ENCODE results near the gene CACNA1D.

The CACNA1D gene

DNA sequence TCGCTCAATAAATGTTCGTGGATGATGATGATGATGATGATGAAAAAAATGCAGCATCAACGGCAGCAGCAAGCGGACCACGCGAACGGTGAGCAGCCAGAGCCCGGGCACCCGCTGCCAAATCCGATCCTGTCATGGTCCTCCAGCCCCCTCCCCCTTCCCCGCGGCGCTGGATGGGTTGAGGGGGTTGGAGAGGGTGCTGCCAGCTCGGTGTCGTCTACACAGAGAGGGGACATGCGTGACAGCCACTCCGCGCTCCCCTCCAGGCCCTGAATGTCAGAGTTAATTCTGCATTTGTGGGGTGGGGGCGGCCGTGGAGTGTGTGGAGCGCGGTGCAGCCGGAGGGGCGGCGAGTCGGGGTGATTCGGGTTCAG is 722 bp downstream of the CACNA1D start:
- no peak for DNase-seq (ENCODE audit: low read depth in 4 of 4, low spot score in 1 of 4)

DNA sequence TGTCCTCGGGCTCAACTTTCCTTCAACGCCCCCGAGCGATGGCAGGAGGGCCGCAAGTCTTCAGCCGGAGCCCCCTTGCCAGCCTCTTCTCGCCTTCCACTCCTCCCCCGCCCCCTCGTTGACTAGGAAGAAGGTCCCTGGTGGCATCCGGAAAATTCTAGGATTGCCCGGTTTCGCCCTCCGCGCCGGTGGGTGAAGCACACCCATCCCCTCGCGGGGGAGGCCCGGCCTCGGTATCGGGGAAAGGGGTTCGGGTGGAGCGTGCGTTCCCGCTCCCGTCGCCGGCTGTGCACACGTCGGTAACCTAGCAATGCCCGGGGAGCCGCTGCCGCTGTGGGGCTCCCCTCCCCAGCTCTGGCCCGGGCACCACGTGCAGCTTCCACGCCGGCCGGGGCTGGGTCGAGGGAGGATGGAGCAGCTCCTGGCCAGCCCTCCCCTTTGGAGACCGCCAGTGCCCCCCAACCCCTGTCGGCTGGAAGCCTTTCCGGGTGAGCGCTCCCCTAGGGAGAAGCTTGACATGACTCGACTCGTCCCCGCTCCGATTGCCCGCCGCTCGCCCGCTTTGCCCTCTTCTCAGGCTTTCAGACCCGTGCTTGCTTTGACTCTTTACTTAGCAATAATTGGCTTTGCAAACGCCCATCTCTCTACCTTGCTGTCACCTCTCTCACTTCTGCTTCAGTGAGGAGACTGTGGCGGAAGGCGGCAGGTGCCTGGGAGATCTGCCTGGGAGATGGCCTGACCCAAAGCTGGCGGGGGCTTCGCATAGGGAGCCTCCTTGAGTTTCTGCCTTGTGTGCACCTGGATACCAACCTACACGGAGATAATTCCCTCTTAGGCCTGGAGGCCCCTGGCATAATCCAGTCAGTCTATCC is 1.3 kb downstream of the CACNA1D start:
- no peak for DNase-seq (ENCODE audit: low read depth in 4 of 4, low spot score in 1 of 4)

DNA sequence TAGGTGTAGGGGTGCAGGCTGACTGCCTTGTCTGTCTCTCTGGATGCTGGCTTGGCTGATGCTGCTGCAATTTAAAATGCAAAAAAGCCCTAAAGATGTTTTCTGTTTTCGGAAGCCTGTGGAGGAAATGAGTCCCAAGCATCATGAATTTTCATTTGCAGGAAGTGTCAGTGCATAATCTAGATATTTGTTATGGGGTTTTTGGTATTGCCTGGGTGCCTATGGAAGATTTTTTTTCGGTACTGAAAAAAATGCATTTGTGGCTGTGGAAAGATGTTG is 1.9 kb downstream of the CACNA1D start:
- no peak for DNase-seq (ENCODE audit: low read depth in 4 of 4, low spot score in 1 of 4)

DNA sequence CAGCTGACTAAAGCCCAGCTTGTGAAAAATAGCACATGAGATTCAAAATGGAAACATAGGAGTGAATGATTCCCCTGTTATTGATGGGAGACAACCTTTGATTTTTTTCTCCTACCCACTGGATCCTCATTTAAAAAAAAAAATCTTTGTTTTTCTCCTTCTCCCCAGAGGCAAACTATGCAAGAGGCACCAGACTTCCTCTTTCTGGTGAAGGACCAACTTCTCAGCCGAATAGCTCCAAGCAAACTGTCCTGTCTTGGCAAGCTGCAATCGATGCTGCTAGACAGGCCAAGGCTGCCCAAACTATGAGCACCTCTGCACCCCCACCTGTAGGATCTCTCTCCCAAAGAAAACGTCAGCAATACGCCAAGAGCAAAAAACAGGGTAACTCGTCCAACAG is 2.6 kb downstream of the CACNA1D start:
- no peak for DNase-seq (ENCODE audit: low read depth in 4 of 4, low spot score in 1 of 4)

DNA sequence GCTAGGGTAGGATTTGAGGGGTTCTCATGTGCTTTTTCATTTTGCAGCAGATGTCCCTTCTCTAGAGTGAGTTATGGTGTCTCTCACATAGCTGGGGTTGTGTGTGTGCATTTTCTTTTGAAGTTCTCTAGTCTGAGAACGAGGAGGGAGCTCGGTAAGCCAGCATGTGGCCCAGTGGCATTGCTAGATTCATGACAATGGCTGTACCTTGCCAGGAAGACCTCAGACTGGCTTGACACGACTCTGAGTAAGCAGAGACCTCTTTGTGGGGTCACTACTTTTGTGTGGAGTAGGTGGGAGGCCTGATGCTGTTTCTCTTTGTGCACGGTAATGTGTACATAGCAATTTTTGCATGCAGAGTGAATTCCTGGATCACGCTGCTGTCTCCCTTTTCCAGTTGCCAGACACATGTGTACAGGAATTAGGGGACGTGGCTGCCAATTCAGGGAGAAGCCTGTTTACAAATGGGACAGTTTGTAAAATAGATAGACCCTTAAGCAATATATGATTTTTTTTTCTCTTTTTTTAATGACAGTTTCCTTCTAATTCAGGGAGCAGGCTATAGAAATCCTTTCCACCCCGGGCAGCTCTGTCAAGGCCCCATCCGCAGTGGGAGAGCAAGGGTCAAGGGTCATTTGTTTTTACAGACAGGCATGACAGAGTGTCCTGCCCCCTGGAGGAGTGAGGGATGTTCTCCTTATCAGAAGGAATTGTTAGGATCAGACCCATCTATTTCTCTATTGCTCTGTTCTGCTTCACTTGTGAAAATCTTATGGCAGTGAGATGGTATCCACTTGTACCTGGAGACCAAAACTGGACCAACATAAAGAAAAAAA is 4.6 kb downstream of the CACNA1D start:
- DNase-seq (ENCODE audit: low read depth in 4 of 4, low spot score in 1 of 4), result no peak

DNA sequence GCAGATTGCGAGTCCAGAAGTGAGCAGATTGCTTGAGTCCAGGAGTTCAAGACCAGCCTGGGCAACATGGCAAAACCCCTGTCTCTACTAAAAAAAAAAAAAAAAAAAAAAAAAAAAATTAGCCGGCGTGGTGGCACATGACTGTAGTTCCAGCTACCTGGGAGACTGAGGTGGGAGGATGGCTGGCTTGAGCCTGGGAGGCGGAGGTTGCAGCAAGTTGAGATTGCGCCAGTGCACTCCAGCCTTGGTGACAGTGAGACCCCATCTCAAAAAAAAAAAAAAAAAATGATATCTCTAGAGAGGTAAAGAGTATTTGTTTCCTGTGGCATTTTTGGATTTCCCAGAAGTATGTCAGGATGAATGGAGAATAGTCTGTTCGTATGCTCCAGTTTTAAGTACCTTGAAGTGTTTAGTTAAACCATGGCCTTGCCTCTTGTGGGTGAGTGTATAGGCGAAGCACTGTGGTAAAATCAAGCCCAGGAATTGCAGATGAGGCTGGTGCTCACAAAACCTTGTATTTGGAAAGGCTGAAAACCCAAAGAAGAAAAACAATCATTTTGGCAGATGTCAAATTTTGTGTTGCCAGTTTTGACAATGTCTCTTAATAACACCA is 5.9 kb downstream of the CACNA1D start:
- DNase-seq (ENCODE audit: low read depth in 4 of 4, low spot score in 1 of 4), result no peak

DNA sequence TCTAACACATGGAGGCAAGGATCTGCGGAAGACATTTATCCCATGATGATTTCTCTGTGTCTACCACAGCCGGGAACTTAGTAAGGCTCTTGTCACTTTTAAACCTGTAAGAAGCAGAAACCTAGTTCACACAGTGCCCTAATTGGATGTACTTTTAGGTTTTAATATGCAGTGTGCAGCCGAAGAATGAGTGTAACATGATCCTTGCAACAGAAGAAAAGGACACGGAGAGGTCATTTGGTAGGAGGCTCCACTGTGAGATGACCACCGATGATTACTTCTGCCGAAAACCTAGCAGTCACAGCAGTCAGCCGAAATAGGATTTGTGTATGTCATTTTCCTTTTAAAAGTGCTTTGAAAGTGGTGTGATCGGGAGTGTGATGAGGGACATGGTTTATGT is 6.8 kb downstream of the CACNA1D start:
- DNase-seq (ENCODE audit: low read depth in 4 of 4, low spot score in 1 of 4), result no peak

DNA sequence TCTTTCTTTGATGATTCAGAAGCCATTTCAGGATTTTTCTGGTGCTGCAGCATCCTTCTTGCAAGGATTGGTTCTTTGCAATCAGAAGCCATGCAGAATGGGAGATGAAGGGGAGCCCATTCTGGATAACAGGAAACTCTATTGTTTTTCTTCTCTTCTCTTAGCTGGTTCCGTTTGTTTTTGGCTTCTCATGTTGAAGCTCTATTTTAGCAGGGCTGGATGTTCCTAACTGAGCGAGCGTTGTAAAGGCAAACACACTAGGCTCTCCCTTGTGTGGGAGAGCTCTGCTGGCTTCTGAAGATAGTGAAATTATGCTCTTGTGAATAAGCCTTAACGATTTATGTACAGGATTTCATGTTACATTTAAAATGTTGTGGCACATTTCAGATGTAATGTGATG is 8.3 kb downstream of the CACNA1D start:
- no peak for DNase-seq (ENCODE audit: low read depth in 4 of 4, low spot score in 1 of 4)

DNA sequence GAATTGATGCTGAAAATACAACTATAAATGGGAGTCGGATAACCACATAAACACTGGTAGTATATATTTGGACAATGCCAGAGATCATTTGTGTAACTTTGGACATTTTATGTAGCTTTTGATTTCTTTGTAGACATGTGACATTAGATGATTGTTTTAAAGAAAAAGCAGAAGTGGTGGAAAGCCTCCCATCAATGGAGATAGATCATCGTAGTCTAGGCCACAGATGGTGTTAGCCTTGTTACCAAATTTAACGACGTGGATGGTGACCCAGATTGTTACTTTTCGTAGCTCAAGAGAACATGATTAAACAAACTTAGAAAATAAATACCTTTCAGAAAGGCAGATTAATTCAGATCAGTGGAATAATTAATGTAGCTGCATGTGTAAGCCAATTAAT is 8.8 kb downstream of the CACNA1D start:
- DNase-seq (ENCODE audit: low read depth in 4 of 4, low spot score in 1 of 4), result no peak

DNA sequence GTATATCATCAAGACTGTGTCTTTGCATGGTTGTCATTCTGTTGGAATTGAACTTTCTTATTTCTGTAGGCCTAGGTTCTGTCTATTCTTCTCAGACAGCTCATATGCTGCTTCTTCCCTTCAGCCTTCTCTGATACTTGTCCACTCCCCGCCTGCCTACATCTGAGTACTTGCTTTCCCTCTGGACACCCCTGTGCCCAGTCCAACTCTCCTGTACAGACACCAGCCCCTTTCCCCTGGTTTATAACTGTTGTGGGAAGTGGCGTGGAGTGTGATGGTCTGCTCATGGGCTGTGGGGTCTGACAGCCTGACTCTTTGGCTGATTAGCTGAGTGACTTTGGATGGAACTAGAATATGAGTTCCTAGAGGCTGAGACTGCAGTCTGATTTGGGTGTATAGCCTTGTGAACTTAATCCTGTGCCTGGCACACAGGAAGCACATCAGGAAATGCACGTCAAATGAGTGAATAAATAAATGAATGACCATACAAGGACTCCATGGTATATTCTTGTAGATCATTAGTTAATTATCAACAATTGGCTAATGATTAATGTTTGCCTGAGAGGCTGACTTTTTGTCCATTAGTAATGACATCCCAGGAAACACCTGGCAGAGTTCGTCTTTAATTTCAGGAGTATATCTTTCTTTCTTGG is 11.8 kb downstream of the CACNA1D start:
- no peak for DNase-seq (ENCODE audit: low read depth in 4 of 4, low spot score in 1 of 4)

DNA sequence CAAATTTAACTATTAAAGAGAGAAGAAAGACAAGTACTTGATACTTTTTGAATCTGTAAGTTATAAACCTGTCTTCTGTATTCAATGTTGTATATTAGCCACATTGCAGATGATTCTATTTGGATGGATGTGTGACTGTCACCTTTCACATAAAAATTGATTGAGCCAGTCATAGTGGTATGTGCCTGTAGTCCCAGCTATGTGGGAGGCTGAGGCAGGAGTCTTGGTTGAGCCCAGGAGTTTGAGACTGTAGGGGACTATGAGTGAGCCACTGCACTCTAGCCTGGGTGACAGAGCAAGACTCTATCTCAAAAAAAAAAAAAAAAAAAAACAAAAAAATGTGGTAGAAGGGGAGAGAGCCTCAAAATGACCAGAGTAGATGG is 12.3 kb downstream of the CACNA1D start:
- DNase-seq (ENCODE audit: low read depth in 4 of 4, low spot score in 1 of 4), result no peak

DNA sequence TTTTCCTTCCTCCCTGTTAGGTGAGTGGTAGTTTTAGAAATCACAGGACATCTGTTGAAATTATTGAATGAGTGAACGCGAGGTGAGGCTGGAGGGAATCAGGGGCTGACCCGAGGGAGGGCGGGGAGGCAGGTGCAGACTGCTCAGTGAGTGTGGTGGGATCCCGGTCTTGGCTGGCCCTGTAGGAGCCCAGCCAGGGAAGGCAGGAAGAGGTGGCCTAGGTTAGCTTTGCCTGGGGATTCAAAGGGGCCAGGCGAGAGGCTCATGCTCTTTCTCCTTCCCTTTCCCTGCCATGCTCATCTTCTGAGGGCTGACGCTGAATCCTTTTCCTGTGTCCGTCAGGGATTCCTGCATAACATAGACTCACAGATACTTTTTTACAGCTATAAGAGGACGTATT is 15.1 kb downstream of the CACNA1D start:
- no peak for DNase-seq (ENCODE audit: low read depth in 4 of 4, low spot score in 1 of 4)

DNA sequence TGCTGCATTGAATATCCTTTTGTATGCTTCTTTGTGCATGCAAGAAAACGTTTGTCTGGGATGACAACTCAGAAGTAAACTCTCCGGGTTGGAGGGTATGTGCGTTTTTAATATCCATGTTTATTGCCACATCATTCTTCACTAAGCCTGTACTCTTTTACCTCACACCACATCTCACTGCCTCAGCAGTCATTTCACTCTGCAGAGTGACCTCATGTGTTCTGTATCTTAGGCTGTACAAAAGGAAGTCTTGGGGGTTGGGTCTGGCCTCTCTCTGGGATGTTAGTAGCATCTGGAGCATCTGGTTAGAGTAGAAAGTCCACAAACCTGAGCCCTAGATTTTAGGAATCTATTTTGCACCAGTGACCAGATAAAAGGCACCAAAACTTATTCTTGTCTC is 16.1 kb downstream of the CACNA1D start:
- DNase-seq (ENCODE audit: low read depth in 4 of 4, low spot score in 1 of 4), result no peak

DNA sequence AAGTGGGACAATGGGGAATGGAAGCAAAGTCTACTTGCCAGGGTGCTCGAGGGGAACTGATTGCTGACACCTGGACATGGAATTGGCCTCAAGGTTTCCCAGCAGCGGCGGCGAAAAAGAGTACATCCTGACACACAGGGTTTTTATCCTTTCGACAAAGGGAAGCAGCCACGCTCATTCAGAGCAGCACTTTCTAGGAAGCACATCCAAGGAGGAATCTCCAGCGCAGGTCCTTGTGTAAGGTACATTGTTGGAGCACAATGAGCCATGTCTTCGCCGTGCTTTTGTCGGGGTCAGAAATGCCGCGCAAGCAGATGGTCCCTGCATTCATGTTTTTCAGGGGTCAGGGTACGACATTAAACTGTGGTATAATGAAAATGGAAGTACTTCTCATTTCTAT is 16.8 kb downstream of the CACNA1D start:
- DNase-seq (ENCODE audit: low read depth in 4 of 4, low spot score in 1 of 4), result no peak

DNA sequence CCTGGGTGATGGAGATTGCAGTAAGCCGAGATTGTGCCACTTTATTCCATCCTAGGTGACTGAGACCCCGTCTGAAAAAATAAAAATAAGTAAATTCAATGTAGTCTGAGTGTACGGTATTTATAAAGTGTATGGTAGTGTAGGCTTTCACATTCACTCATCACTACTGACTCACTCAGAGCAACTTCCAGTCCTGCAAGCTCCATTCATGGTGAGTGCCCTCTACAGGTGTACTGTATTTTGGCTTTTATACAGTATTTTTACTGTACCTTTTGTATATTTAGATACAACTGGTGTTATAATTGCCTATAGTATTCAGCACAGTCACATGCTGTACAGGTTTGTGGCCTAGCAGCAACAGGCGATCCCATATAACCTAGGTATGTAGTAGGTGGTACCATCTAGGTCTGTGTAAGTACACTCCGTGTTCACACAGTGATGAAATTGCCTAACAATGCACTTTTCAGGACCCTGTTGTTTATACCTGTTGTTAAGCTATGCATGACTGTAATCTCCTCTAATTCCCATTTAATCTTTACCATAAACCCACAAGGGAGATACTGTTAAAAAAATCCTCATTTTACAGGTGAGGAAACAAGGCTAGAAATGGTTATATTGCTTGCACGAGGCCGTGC is 19.3 kb downstream of the CACNA1D start:
- DNase-seq (ENCODE audit: low read depth in 4 of 4, low spot score in 1 of 4), result no peak

DNA sequence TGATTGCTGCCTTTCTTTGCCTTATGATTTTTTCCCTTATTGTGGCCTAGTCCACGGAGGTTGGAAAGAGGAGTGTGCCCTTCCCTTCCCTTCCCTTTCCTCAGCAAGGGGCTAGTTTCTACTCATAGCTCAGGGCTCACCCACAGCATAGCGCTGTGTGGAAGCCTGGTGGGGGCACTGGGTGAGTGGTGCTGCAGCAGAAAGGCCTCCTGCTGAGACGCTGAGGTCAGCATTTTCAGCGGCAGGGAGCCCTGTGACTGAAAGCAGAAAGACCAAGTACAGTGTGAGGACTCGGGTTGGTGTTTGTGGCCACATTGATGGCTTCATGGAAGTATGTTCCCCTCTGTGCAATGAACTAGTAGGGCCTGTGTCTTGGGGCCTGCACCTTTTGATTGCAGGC is 21.9 kb downstream of the CACNA1D start:
- DNase-seq (ENCODE audit: low read depth in 4 of 4, low spot score in 1 of 4), result no peak

DNA sequence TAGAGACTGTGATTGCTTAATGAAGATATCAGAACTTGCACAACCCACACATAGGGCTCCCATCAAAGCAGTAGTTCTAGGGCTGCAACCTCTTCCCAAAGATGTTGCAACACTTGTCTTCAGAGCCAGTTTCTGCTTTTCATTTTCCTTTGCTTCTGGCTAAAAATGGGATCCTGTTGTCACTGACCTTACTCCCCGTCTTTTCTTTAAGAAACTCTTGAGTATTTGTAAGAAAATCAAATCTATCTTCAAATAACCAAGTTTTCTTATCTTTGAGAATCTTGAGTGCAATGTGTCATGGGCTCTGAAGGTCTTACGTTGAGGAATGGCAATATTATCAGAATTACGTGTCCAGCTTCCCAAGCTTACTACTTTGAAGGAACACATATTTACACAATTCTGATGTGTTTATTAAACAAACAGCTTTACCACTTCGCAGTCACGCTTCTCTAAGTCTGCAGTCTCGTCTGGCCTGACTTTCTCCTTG is 24.1 kb downstream of the CACNA1D start:
- DNase-seq (ENCODE audit: low read depth in 4 of 4, low spot score in 1 of 4), result no peak

DNA sequence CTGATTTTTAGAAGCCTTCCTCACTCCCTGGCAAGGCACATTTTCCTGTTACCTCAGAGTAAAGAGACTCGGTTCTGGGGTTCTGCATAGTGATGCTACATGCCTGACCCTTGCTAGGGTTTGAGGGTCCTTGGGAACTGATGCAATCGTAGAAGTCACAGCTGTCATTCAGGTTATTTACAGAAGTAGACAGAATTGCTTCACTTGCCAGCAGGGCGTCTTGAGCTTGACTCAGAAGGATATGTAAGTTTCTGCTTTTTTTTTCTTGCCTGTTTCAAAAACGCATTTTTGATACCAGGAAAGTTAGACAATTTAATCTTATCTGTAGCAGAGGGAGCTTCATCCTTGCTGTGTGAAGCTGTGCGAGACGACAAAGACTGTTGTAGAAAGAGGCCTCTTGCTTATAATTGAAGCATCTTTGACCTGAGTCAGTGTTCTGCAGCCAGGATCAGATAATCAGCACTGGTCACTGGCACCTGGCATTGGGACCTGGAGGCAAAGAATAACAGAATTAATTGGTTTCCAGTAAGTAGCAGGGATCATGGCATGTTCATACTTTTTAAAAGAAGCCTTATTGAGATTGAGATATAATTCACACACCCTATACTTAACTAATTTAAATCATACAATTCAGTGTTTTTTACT is 24.8 kb downstream of the CACNA1D start:
- no peak for DNase-seq (ENCODE audit: low read depth in 4 of 4, low spot score in 1 of 4)

DNA sequence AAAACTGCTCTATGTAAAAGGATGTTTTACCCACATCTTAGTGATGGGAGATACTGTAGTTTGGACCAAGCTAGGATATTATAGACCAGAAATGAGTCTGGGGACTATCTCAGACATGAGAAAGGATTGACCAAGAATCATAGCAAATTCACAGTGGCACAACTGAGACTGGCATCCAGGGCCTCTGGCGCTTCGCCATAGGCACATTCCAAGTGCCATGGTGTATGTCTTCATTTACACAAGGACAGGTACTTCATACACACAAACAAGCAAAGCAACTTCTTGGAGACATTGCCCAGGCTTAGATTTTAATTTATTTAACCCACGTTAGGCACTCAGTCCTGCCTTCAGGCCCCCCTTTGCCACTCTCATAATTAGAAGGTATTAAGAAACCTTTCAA is 28.9 kb downstream of the CACNA1D start:
- DNase-seq (ENCODE audit: low read depth in 4 of 4, low spot score in 1 of 4), result no peak

DNA sequence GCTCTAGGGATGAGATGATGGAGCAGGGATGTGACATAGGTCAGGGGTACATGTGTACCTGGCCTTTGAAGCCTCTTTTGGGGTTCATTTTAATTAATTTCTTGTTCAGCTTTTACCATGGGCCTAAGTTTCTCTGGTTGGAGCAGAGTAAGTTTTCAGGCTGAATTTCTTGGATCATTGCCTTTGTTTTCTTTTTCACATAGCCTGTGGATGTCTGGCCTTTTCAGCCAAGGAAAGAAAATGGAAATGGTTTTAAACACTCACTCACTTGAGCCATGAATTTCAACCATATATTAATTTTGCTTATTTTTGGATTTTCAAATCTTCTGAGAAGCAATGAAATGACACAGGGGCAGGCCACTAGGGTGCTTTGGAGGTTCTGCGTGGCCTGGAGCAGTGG is 30.2 kb downstream of the CACNA1D start:
- no peak for DNase-seq (ENCODE audit: low read depth in 4 of 4, low spot score in 1 of 4)
